Kidney tubule cell (primary cell): ENCODE results near the gene CAV1.
A peak's percentile ranks its signal among the peaks of the same experiment; 100 is the strongest.

Source experiments
- DNase-seq: peaks from one replicate; pipeline ENCODE4 v3.0.0-alpha.2; 2018; ENCODE audit warnings: low spot score

Gene CAV1

GRCh38 chr7:116532102-116532688 lies 7.4 kb downstream of the CAV1 start:
- DNase-seq = no peak

DNA sequence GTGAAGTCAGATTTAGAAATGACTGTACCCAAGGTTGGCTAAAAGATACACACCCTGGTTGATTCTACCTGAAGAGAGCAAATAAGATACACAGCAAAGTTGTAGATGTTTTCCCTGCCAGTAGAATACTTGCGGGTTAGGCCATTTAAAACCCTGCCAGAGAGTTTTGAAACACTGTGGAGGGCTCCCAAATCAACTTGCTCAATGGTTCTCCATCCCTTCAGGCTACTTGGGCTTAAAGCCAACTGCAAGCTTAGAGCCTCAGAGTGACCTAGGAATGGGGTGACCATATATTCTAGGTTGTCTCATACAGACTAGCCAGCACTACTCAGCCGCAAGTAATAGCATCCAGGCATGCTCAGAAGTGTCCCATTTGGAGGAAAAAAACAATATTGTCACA lies 10.0 kb downstream of the CAV1 start:
- DNase-seq = no peak

DNA sequence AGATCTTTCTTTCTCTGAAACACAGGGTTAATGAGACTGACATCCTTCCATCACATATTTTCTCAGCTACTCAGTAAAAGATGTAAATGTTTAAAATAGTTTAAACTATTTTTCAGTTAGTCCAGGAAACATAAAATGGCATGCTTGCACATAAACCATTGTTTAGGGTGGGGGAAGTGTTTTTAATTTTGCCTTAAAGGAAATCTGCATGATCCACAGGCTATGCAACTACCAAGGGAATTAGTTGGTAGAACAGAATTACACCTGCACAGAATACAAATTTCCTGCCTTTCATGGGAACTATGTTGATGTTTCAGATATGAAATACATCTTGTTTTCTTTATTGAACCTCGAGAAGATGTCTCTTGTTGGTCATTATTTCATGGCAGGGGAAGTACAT lies 10.6 kb downstream of the CAV1 start:
- DNase-seq = no peak

GRCh38 chr7:116538138-116538537 lies 13.3 kb downstream of the CAV1 start:
- no peak for DNase-seq

GRCh38 chr7:116539879-116540278 lies 15.0 kb downstream of the CAV1 start:
- DNase-seq = no peak

DNA sequence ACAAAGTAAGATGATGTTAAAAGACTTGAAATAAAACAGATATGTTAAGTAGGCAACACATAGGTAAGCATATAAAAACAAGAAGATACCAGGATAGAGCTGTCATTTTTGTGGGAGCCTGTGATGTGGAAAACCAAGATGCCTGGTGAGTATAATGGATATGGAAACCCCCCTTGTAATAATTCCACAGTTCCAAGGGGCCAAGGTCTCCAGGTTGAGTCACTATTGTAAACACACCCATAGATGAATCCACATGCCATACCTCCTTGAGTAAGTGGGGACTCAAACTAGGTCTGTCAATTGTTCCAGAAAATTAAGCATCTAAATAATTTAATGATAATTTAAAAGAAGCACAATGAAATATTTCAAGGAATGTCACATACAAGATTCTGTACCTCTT lies 15.9 kb downstream of the CAV1 start:
- DNase-seq = peak; percentile 73

DNA sequence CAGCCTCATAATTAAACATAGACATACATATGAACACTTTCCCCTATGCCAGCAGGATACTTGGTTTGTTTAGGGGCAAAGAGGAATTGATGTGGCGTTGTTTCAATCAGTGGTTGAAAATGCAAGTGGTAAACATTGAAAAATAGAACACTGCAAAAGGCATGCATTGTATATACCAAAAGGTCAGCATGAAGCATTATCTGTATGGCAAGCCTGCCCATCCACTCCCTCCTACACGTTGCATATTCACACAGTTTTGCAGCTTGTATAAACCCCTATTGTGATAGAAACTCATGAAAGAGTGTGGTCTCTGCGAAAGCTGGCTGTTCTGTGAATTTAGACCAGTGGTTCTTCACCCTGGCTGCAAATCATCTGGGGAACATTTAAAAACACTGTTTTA lies 17.1 kb downstream of the CAV1 start:
- DNase-seq = no peak

DNA sequence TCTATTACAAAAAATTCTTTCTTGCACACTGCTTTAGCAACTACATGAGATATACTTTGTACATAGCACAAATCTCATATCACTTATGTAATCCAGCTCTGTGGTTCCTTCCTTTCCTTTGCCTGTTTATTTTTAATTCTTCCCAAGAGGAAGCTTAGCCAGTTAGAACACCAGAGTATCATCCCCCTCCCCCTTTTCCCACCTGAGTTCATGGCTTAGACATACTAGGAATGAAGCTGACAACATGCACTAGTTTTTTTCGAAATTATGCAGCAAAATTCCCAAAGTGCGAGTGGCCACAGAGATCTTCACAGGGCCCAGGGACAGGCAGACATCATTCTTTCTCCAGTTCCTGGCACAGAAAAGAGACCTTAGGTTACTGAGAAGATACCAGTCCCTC lies 17.8 kb downstream of the CAV1 start:
- DNase-seq = peak; percentile 78

DNA sequence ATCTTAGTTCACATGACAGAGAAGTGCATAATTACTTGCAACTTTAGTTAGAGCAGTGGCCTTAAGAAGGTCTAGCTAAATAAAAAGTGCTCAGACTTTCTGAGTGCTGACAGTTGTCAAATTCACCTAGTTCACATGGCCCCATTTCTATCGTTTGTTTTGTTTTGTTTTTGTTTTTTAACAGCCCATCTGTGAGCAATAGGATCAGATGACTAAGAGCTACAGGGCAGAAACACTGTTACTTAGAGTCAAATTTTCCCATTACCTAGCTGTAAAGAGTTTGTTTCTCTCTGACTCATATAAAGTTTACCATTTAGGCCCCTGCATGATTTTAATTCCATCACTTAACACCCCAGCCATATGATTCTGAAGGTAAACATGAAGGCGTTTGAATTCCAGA lies 18.8 kb downstream of the CAV1 start:
- DNase-seq = peak; percentile 38

DNA sequence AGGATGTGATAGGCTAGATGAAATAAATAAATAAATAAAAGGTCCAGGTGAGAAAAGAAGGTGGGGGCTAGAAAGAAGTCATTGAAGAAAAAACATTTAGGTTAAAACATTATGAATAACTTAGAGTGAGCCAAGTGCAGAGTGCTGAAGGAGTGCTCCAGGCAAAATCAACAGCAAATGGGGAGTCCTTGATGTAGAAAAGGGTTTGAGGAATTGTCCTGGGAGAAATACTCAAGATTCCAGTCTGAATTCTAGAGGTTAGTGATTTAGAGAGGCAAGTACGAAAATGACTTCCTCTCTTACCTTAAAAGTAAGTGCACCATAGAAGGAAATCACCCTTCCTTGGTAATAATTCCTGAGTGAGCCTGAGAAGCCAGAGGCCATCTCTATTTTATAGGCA lies 19.7 kb downstream of the CAV1 start:
- no peak for DNase-seq

DNA sequence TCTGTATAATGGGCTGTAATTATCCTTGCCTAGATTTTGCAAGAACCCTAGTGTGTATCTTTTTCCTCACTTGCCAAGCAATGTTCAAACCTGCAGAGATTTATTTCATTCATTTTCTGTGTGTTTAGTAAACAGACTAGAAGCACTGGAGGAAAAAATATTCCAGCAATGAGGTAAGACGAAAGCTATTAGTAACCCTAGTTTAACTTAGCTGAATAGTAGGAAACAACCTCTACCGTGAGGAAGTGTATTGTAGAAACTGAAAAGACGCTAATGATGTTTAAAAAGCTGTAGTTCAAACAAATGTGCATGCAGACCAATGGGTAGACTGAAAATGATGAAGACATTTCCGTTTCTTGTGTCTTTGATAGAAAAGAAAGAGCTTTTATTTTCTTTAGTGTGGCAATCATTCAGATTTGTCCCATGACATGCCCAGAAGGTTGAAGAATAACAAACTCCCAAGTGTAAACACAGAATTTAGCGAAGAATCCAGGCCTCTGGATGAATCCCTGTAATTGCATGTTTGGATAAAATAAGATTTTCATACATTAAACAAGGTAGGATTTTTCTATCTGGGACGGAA lies 20.7 kb downstream of the CAV1 start:
- no peak for DNase-seq

DNA sequence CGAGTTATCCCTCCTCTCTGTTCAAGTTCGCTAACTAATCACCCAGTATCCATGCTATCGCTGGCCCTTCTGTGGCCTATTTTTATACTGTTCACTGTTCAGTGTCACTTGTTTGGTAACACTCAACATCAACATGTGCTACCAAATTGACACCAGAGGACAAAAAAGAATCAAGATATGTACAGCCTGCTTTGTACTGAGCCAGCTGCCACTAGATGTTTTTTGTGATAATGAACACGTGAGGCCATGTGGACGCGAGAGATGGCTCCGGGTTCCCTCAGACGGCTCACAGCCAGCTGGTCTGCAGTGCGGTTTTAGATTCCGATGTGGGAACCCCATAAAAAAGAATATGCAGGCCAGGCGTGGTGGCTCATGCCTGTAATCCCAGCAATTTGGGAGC lies 21.2 kb downstream of the CAV1 start:
- DNase-seq = no peak

GRCh38 chr7:116546916-116547315 lies 22.1 kb downstream of the CAV1 start:
- DNase-seq = no peak

GRCh38 chr7:116547347-116547746 lies 22.5 kb downstream of the CAV1 start:
- DNase-seq = peak; percentile 77

DNA sequence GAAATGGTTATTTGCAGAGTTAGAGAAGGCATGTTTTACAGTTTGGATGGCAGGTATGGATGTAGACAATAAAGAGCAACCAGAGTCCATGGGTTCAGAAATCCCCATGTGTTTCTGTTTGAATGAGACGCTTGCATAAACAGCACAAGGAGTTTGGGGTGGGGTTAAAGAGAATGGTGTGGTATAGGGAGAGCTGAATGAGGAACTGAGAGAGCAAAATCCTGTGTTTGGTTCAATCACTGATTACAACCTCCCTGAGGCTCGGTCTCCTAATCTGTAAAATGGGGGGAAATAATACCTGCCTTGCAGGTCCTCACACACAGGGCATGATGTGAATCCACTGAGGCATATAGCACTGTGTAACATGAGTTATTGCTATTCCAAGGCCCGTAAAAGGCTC lies 23.7 kb downstream of the CAV1 start:
- no peak for DNase-seq

DNA sequence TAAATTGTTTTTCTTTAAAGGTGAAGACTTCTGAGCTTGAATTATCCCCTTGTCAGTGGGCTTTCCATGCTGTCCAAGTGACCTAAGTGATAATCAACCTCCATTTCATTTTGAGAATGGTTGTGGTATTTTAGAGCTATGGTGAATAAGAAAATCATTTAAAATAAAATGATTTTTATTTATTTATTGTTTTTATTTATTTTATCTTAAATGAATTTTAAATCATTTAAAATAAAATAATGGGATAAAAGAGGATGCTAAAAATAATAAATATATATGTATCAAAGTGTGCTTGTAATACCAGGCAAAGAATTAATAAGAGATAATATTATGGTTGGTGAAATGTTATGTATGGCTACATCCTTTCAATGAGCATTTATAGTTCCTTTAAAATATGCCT lies 24.5 kb downstream of the CAV1 start:
- DNase-seq = no peak

DNA sequence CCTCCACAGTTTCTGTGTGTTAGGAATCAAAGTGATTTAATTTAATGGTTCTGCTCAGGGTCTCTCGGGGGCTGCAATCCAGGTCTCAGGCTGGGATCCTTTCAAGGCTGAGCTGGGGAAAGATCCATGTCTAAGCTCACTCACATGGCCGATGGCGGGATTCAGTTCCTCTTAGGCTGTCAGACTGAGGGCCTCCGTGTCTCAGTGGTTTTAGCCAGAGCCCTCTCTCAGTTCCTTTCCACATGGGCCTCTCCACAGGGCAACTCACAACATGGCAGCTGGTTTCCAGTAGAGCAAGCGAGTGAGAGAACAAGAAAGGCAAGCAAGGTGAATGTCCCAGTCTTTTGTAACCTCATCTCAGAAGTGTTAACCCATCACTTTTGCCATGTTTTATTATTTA lies 26.9 kb downstream of the CAV1 start:
- DNase-seq = no peak

- peak; percentile 66 for DNase-seq
These were observed 27.8 kb downstream of the CAV1 start for GRCh38 chr7:116552602-116553001.

DNA sequence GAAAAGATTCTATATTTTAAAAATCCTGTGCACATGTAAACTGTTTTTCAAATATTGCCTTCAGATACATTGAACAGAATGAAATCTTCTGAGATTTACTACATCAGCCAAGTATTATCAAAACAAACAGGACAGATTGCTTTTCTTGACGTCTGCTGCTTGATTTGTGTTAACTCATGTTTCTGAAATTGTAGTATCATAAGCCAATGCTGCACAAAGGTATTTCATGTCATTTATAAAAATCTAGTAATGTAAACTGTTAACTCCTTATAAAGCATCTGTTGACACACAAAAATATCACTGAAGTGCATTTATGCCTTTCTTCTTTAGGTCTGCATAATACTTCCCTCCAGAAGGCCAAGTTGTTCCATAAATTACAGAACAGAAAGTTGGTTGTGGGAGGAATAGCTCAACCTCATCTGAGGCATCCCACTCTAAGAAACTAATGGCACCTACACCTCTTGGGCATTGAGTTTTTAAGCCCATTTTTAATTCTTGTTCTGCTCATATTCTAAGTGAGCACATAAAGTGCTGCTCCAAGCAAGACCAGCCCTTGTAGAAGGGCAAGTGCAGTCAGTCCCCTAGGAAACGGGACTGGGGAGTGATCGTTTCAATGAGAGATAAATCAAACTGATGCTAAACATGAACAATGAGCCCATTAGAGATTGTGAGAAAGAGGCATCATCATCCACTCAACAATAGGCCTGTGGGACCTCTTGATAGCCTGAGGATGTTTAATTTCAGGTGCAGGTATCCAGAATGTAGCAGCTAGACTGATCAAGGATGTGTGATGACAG lies 28.5 kb downstream of the CAV1 start:
- DNase-seq = no peak

DNA sequence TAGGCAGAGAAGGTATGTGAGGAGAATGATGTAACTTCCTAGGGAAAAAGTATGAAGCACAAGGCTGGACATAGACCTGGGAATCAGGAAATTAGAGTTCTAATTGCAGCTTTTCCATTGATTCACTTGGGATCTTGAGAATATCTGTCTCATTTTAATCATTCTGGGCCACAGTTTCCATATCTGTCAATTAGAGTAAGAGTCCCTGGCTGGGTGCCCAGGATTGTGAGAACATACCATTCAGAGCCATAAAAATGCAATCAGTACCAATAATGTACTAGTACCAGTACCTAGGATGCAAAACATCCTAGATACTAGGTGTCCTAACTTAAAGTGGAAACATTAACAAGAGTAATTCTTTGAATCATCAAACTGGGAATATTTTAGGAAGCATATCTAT lies 29.6 kb downstream of the CAV1 start:
- DNase-seq = no peak

DNA sequence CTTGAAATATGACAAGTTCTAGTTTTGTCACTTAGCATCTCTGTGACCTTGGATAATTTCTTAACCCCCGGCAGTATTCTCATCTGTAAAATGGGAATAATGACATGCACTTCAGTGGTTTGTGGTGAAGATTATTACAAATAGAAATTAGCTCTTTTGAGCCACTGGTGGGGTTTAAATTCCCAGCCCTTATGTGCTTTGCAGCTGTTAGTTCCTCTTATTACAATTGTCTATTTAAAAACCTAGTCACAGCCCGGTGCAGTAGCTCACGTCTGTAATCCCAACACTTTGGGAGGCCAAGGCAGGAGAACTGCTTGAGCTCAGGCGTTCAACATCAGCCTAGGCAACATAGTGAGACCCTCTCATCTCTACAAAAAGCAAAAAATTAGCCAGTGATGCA lies 30.1 kb downstream of the CAV1 start:
- DNase-seq = no peak

DNA sequence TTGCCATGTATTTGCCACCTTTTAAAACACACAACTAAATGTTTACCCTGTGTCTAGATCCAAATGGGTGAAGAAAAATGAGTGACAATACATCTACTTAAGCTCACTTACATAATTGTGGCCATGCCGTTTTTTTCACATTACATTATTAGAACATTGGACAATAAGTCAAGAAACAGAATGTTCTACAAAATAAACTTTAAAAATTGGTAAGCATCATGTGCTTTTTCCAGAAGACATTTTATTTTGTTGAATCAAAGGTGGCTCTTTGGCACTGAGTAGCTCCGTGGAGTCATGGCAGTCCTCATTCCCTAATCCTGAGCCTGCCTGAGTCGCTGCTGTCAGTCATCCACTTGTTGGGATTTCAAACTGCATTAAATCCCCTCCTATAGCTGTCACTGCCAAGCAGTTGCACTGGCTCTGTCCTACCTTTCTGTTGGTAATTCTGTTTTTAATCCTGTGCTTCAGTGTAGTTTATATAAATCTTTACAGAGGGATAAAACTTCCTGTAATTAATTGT lies 32.3 kb downstream of the CAV1 start:
- DNase-seq = no peak

DNA sequence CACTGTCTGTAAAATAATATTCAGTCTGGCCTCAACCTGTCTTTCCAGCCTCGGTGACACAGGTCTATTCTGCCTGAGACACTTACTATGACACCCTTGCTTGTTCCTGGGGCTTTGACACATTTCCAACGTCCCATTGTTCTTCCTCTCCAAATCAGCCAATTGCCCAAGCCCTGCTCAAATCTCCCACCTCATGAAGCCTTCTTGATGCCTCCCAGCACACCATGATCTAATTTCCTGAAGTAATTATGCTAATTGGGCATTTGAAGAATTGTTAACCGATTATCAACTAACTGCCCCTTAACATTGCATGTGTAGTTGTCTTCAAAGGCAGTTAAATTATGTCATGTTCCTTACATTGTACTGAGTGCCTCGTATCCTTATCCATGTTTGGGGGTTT lies 33.1 kb downstream of the CAV1 start:
- no peak for DNase-seq
